GM23338 (cell line): Measurements from ENCODE around the gene TMEM33. TPM values are rescaled to one million over a fixed set of nuclear protein-coding genes. Genes with fewer than 3 reads are reported as not detected.
A peak's percentile ranks its signal among the peaks of the same experiment; 100 is the strongest.

Experiments
- ATAC-seq: fragments of 200-7000 bp; cut with Tn5 transposase; 3 replicates; pipeline ENCODE4 v1.9.1; 2020
- DNase-seq: peaks from one replicate; pipeline ENCODE4 v3.0.0-alpha.2; 2015; ENCODE audit warnings: low spot score
- H2AFZ ChIP-seq: fragments of 200-600 bp; sonication (generic); 2 replicates; pipeline ENCODE4 v1.8.0; 2016; ENCODE audit warnings: antibody characterized with exemption, mild to moderate bottlenecking, moderate library complexity
- H3F3A ChIP-seq: fragments of 200-600 bp; sonication (generic); replicated peaks from 2 replicates; pipeline ENCODE4 v1.8.0; 2017; ENCODE audit warnings: antibody characterized with exemption, mixed run types, low read depth
- H3K27ac ChIP-seq: fragments of 200-600 bp; sonication (generic); 2 replicates; pipeline ENCODE4 v1.6.1; 2016; ENCODE audit warnings: low read depth
- H3K27me3 ChIP-seq: fragments of 200-600 bp; sonication (generic); 2 replicates; pipeline ENCODE4 v1.8.0; 2016; ENCODE audit warnings: mild to moderate bottlenecking, mixed run types, moderate library complexity; ENCODE audit not compliant: insufficient read depth
- H3K36me3 ChIP-seq: fragments of 200-600 bp; sonication (generic); 2 replicates; pipeline ENCODE4 v1.8.0; 2016; ENCODE audit warnings: mild to moderate bottlenecking; ENCODE audit not compliant: insufficient read depth
- H3K4me1 ChIP-seq: fragments of 200-600 bp; sonication (generic); 2 replicates; pipeline ENCODE4 v1.8.0; 2016; ENCODE audit warnings: mild to moderate bottlenecking, moderate library complexity; ENCODE audit not compliant: insufficient read depth
- H3K4me2 ChIP-seq: fragments of 200-600 bp; sonication (generic); 2 replicates; pipeline ENCODE4 v1.7.1; 2017; ENCODE audit warnings: mixed run types
- H3K4me3 ChIP-seq: fragments of 200-600 bp; sonication (generic); 2 replicates; pipeline ENCODE4 v1.6.1; 2016; ENCODE audit warnings: mixed run types
- H3K79me2 ChIP-seq: fragments of 200-600 bp; sonication (generic); replicated peaks from 2 replicates; pipeline ENCODE4 v1.8.0; 2017; ENCODE audit warnings: mild to moderate bottlenecking; ENCODE audit not compliant: insufficient read depth
- H3K9me2 ChIP-seq: fragments of 200-600 bp; sonication (generic); 2 replicates; pipeline ENCODE4 v1.8.0; 2017; ENCODE audit not compliant: insufficient read depth
- H4K20me1 ChIP-seq: fragments of 200-600 bp; sonication (generic); replicated peaks from 2 replicates; pipeline ENCODE4 v1.8.0; 2017; ENCODE audit warnings: mild to moderate bottlenecking; ENCODE audit not compliant: insufficient read depth
- H3K27ac Mint-ChIP-seq: 2 replicates; pipeline ENCODE4 v1.8.0; 2020; ENCODE audit warnings: inconsistent platforms, mild to moderate bottlenecking, moderate library complexity, mixed read lengths
- H3K27me3 Mint-ChIP-seq: 3 replicates; pipeline ENCODE4 v1.8.0; 2022; ENCODE audit warnings: low read depth, mild to moderate bottlenecking, moderate library complexity, mixed read lengths, inconsistent platforms; ENCODE audit not compliant: insufficient read depth, poor library complexity
- H3K36me3 Mint-ChIP-seq: 3 replicates; pipeline ENCODE4 v1.8.0; 2021; ENCODE audit warnings: low read depth, mild to moderate bottlenecking, inconsistent platforms, moderate library complexity, mixed read lengths
- H3K4me1 Mint-ChIP-seq: 3 replicates; pipeline ENCODE4 v1.8.0; 2020; ENCODE audit warnings: mild to moderate bottlenecking, inconsistent platforms, mixed read lengths
- H3K4me3 Mint-ChIP-seq: 3 replicates; pipeline ENCODE4 v1.8.0; 2021; ENCODE audit warnings: moderate library complexity, mild to moderate bottlenecking, inconsistent platforms, mixed read lengths
- H3K9me3 Mint-ChIP-seq: 3 replicates; pipeline ENCODE4 v1.8.0; 2020; ENCODE audit warnings: moderate library complexity, mild to moderate bottlenecking, inconsistent platforms, mixed read lengths
- CREB1 ChIP-seq: fragments of 250-450 bp; sonication (Bioruptor Pico); IDR thresholded peaks from 2 replicates; pipeline ENCODE4 v1.5.0; 2020; ENCODE audit warnings: low read depth, mild to moderate bottlenecking, moderate library complexity
- CTCF ChIP-seq, 2 experiments: fragments of 200-600 bp in 1 of 2; sonication (generic) in 1 of 2; conservative IDR thresholded peaks; 2 replicates each; pipeline versions ENCODE4 v1.5.1 to v1.6.1; 2016 to 2017; ENCODE audit warnings: antibody characterized with exemption in 2 of 2, low read depth in 2 of 2, mild to moderate bottlenecking in 2 of 2, moderate library complexity in 1 of 2
- EZH2 ChIP-seq: fragments of 200-600 bp; sonication (generic); IDR thresholded peaks from one replicate; pipeline ENCODE4 v1.8.0; 2017; ENCODE audit warnings: antibody characterized with exemption, mild to moderate bottlenecking, low read depth; ENCODE audit not compliant: unreplicated experiment
- EZH2phosphoT487 ChIP-seq: fragments of 200-600 bp; sonication (generic); IDR thresholded peaks from one replicate; pipeline ENCODE4 v1.8.1; 2018; ENCODE audit warnings: antibody characterized with exemption; ENCODE audit not compliant: unreplicated experiment
- JUNB ChIP-seq: IDR thresholded peaks from one replicate; pipeline ENCODE4 v1.6.1; 2016; ENCODE audit warnings: antibody characterized with exemption; ENCODE audit not compliant: unreplicated experiment
- NANOG ChIP-seq: IDR thresholded peaks from 2 replicates; pipeline ENCODE4 v1.6.1; 2016; ENCODE audit warnings: antibody characterized with exemption, borderline replicate concordance
- POLR2AphosphoS5 ChIP-seq: IDR thresholded peaks from 2 replicates; pipeline ENCODE4 v1.6.1; 2016; ENCODE audit warnings: antibody characterized with exemption, low read depth
- STAT1 ChIP-seq: IDR thresholded peaks from one replicate; pipeline ENCODE4 v1.6.1; 2016; ENCODE audit warnings: antibody characterized with exemption; ENCODE audit not compliant: unreplicated experiment
- ZNF114 ChIP-seq: fragments of 250-450 bp; sonication (Bioruptor Pico); IDR thresholded peaks from 2 replicates; pipeline ENCODE4 v1.5.0; 2020; ENCODE audit warnings: mild to moderate bottlenecking, moderate library complexity
- ZNF331 ChIP-seq: fragments of 250-450 bp; sonication (Bioruptor Pico); IDR thresholded peaks from 2 replicates; pipeline ENCODE4 v1.5.0; 2020; ENCODE audit warnings: low read depth, mild to moderate bottlenecking, moderate library complexity
- ZNF462 ChIP-seq: fragments of 250-450 bp; sonication (Bioruptor Pico); IDR thresholded peaks from 2 replicates; pipeline ENCODE4 v1.5.0; 2020; ENCODE audit warnings: mild to moderate bottlenecking, moderate library complexity
- polyA plus RNA-seq: library from polyadenylated mRNA; unstranded; fragments of >200 nt; fragmentation: Nextera tagmentation; extraction: Ambion mirVana; gene quantifications from 2 replicates; pipeline ENCODE4 v1.2.1, GENCODE V29; 2016
- total RNA-seq: library from RNA; depleted of rRNA; stranded (reverse); fragments of >200 nt; shearing (Covaris generic); gene quantifications from 2 replicates; pipeline ENCODE4 v1.2.3, GENCODE V29; 2014
- TF ChIP-seq, protein P1 (sequence below): IDR thresholded peaks from 2 replicates; pipeline ENCODE4 v1.6.1; 2016; ENCODE audit warnings: antibody characterized with exemption
- TF ChIP-seq, protein P2 (sequence below): IDR thresholded peaks from one replicate; pipeline ENCODE4 v1.6.1; 2018; ENCODE audit warnings: antibody characterized with exemption; ENCODE audit not compliant: unreplicated experiment

Gene TMEM33
- total and polyA plus RNA-seq, 2 experiments from 2014 or later, result 46.2 to 117 TPM

GRCh38 chr4:41976775-41977516, 41.7 kb downstream of the TMEM33 start:
- Histone ChIP-seq H3K27ac (no peak overlapping the region), H3F3A (no peaks in the 10 kb centered on the region), H3K4me1 (peaks cover 11% of the 10 kb centered on the region; the same call in 1 of the 2 replicates), H3K27me3 (no peaks in the 10 kb centered on the region), H3K9me2 (no peaks in the 10 kb centered on the region), H3K4me3 (no peak overlapping the region), H2AFZ (no peak overlapping the region), H3K36me3 (0 out of 2 replicates have a peak, but pooled peaks cover 3% of the 10 kb centered on the region), H3K4me2 (no peak overlapping the region), H3K79me2 (no peaks in the 10 kb centered on the region), H4K20me1 (no peaks in the 10 kb centered on the region)
- H3K4me1 Mint-ChIP-seq, result peaks cover 17% of the 10 kb centered on the region
- H3K4me3 Mint-ChIP-seq, result no peak overlapping the region
- ATAC-seq (peak; percentile 25; the same call in 1 of the 3 replicates), DNase-seq (no peak)
- H3K27ac Mint-ChIP-seq, result no peak overlapping the region
- TF ChIP-seq, protein P1, sequence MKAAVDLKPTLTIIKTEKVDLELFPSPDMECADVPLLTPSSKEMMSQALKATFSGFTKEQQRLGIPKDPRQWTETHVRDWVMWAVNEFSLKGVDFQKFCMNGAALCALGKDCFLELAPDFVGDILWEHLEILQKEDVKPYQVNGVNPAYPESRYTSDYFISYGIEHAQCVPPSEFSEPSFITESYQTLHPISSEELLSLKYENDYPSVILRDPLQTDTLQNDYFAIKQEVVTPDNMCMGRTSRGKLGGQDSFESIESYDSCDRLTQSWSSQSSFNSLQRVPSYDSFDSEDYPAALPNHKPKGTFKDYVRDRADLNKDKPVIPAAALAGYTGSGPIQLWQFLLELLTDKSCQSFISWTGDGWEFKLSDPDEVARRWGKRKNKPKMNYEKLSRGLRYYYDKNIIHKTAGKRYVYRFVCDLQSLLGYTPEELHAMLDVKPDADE, result no peak
- TF ChIP-seq, protein P2, sequence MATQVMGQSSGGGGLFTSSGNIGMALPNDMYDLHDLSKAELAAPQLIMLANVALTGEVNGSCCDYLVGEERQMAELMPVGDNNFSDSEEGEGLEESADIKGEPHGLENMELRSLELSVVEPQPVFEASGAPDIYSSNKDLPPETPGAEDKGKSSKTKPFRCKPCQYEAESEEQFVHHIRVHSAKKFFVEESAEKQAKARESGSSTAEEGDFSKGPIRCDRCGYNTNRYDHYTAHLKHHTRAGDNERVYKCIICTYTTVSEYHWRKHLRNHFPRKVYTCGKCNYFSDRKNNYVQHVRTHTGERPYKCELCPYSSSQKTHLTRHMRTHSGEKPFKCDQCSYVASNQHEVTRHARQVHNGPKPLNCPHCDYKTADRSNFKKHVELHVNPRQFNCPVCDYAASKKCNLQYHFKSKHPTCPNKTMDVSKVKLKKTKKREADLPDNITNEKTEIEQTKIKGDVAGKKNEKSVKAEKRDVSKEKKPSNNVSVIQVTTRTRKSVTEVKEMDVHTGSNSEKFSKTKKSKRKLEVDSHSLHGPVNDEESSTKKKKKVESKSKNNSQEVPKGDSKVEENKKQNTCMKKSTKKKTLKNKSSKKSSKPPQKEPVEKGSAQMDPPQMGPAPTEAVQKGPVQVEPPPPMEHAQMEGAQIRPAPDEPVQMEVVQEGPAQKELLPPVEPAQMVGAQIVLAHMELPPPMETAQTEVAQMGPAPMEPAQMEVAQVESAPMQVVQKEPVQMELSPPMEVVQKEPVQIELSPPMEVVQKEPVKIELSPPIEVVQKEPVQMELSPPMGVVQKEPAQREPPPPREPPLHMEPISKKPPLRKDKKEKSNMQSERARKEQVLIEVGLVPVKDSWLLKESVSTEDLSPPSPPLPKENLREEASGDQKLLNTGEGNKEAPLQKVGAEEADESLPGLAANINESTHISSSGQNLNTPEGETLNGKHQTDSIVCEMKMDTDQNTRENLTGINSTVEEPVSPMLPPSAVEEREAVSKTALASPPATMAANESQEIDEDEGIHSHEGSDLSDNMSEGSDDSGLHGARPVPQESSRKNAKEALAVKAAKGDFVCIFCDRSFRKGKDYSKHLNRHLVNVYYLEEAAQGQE, result no peak
- TF ChIP-seq ZNF462 (CRISPR knock-in tag) (no peak), ZNF331 (CRISPR knock-in tag) (no peak), POLR2AphosphoS5 (no peak), EZH2phosphoT487 (no peak), JUNB (no peak), STAT1 (no peak), CTCF (conservative IDR thresholded peaks at IDR 0.05; ENCODE audit: low read depth in 2 of 2) (no peak), NANOG (no peak), ZNF114 (no peak), CREB1 (no peak), EZH2 (no peak)
- H3K9me3 Mint-ChIP-seq, result peaks cover 5% of the 10 kb centered on the region; the same call in 2 of the 3 replicates
- no peaks in the 10 kb centered on the region; the same call in 2 of the 3 replicates for H3K36me3 Mint-ChIP-seq
- H3K27me3 Mint-ChIP-seq, result no peaks in the 10 kb centered on the region
